Thoracic aorta (tissue), 2 donors: Measurements from ENCODE around the gene RP9. TPM values are rescaled to one million over a fixed set of nuclear protein-coding genes. Genes with fewer than 3 reads are reported as not detected.

Source experiments
- ATAC-seq: fragments of 150-250 bp; one replicate; pipeline ENCODE4 v1.8.0; 2017; ENCODE audit warnings: low read depth; ENCODE audit not compliant: insufficient number of reproducible peaks, low FRiP score
- DNase-seq: peaks from one replicate; pipeline ENCODE4 v3.0.0-alpha.2; 2020; ENCODE audit warnings: low spot score
- H3K27ac ChIP-seq, 2 donors: fragments of 200-600 bp; sonication (generic); 1 replicate in 1 of 2; 2 replicates in 1 of 2; pipeline ENCODE4 v1.5.1; 2016; ENCODE audit warnings: mild to moderate bottlenecking in 2 of 2, moderate library complexity in 2 of 2
- H3K27me3 ChIP-seq: fragments of 200-600 bp; sonication (generic); replicated peaks from 2 replicates; pipeline ENCODE4 v1.6.0; 2016; ENCODE audit warnings: mild to moderate bottlenecking; ENCODE audit not compliant: insufficient read depth
- H3K36me3 ChIP-seq: fragments of 200-600 bp; sonication (generic); one replicate; pipeline ENCODE4 v1.5.1; 2016
- H3K4me1 ChIP-seq, 2 donors: fragments of 200-600 bp; sonication (generic); 1 replicate in 1 of 2; 2 replicates in 1 of 2; pipeline versions ENCODE4 v1.5.1 to v1.6.0; 2016; ENCODE audit warnings: low read depth in 2 of 2, mild to moderate bottlenecking in 1 of 2; ENCODE audit not compliant: control insufficient read depth in 1 of 2
- H3K4me3 ChIP-seq: fragments of 200-600 bp; sonication (generic); 2 replicates; pipeline ENCODE4 v1.5.1; 2016; ENCODE audit warnings: mild to moderate bottlenecking
- H3K9me3 ChIP-seq: fragments of 200-600 bp; sonication (generic); 2 replicates; pipeline ENCODE4 v1.5.1; 2016
- total RNA-seq, 2 donors: library from RNA; depleted of rRNA; stranded (reverse); fragments of >200 nt; gene quantifications; one replicate each; pipeline versions ENCODE4 v1.1.0 to v1.2.3, GENCODE V29; 2016
- TF ChIP-seq, protein P1 (sequence below): fragments of 200-600 bp; sonication (generic); IDR thresholded peaks from one replicate; pipeline ENCODE4 v1.5.1; 2019; ENCODE audit warnings: antibody characterized with exemption

The RP9 gene
- total RNA-seq, 2 donors from 2014 or later = 7.6 to 17.0 TPM

DNA sequence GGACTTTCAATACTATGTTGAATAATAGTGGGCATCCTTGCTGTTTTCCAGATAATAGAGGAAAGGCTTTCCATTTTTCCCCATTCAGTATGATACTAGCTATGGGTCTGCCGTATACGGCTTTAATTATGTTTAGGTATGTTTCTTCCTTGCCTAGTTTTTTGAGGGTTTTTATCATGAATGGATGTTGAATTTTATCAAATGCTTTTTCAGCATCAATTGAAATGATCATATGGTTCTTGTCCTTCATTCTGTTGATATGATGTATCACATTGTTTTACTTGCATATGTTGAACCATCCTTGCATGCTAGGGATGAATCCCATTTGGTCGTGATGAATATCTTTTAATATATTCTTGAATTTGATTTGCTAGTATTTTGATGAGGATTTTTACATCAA is 9.2 kb upstream of the RP9 start:
- DNase-seq (no peak), ATAC-seq (no peak)
- no peaks in the 10 kb centered on the region for H3K36me3 ChIP-seq
- no peak overlapping the region for H3K4me3 ChIP-seq
- no peaks in the 10 kb centered on the region for H3K4me1 ChIP-seq
- H3K9me3 ChIP-seq = peaks cover 3% of the 10 kb centered on the region
- H3K27ac ChIP-seq = no peak overlapping the region
- H3K27me3 ChIP-seq = no peaks in the 10 kb centered on the region
- TF ChIP-seq, protein P1, sequence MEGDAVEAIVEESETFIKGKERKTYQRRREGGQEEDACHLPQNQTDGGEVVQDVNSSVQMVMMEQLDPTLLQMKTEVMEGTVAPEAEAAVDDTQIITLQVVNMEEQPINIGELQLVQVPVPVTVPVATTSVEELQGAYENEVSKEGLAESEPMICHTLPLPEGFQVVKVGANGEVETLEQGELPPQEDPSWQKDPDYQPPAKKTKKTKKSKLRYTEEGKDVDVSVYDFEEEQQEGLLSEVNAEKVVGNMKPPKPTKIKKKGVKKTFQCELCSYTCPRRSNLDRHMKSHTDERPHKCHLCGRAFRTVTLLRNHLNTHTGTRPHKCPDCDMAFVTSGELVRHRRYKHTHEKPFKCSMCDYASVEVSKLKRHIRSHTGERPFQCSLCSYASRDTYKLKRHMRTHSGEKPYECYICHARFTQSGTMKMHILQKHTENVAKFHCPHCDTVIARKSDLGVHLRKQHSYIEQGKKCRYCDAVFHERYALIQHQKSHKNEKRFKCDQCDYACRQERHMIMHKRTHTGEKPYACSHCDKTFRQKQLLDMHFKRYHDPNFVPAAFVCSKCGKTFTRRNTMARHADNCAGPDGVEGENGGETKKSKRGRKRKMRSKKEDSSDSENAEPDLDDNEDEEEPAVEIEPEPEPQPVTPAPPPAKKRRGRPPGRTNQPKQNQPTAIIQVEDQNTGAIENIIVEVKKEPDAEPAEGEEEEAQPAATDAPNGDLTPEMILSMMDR = no peak

DNA sequence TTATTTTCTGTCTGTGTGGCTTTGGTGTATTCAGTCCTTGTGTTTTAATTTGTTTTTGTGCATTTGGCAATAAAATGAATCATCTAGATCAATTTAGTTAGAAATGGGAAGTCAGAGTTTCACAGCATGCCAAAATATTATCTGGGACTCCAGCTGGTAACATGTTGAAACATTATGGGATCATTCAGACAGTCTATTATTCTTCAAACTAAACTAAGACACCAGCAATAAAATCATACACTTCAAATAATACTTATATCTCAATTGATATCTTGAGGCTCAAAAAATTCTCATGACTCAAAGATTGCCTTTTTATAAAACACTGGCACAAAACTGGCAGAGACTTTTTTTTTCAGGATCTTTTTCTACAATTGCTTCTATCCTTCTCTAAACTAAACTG is 5.8 kb upstream of the RP9 start:
- no peaks in the 10 kb centered on the region for H3K27me3 ChIP-seq
- TF ChIP-seq, protein P1 = no peak

DNA sequence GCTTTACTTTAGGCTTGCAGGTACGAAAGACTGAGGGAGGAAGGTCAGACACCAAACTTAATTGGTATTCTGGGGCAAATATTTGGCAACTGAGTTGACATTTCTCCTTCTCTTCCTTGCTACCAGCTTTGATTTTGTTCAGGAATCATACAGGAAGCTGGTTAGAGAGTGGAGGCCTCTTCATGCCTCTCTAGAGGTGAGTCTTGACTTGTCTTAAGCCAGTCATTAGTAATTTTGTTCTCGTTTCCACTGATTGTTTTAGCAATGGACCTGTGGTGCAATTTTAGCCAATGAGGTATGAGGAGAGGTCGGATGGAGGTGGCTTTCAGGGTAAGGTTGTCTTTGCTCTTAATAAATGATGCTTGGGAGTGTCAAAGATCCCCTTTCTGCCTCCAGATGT is 2.4 kb upstream of the RP9 start:
- TF ChIP-seq, protein P1 = no peak
- Histone ChIP-seq H3K4me1 (peaks cover 17 to 21% of the 10 kb centered on the region in 2 donors), H3K4me3 (no peak overlapping the region), H3K36me3 (no peaks in the 10 kb centered on the region), H3K27ac (no peak overlapping the region), H3K27me3 (no peaks in the 10 kb centered on the region), H3K9me3 (no peaks in the 10 kb centered on the region)
- no peak for ATAC-seq
- no peak for DNase-seq

More for the DNA sequence above, 5.8 kb upstream of the RP9 start:
- DNase-seq (no peak), ATAC-seq (no peak)
- Histone ChIP-seq H3K4me1 (no peaks in the 10 kb centered on the region), H3K9me3 (peaks cover 3% of the 10 kb centered on the region), H3K27ac (no peak overlapping the region), H3K4me3 (no peak overlapping the region), H3K36me3 (no peaks in the 10 kb centered on the region)

DNA sequence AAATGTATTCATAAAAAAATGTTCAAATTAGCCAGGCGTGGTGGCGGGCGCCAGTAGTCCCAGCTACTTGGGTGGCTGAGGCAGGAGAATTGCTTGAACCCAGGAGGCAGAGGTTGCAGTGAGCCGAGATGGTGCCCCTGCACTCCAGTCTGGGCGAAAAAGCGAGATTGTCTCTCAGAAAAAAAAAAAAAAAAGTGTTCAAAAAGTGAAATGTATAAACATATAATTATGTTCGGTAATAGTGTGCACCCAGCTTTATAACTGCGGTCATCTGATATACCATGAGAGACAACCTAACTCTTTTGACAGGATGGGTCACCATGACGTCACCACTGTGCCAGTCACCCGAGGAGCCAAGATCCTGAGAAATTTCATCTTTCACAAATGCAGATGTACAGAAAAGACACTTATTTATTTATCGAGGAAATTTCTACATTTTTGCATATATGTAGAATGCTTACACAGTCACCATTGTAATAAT is 594 bp upstream of the RP9 start:
- ATAC-seq = no peak
- H3K27me3 ChIP-seq = no peaks in the 10 kb centered on the region
- peaks cover 17 to 30% of the 10 kb centered on the region in 2 donors for H3K4me1 ChIP-seq
- no peaks in the 10 kb centered on the region for H3K36me3 ChIP-seq
- DNase-seq = no peak
- H3K27ac ChIP-seq = no peak overlapping the region
- no peaks in the 10 kb centered on the region for H3K9me3 ChIP-seq
- H3K4me3 ChIP-seq = peak overlapping the region; percentile 97
- TF ChIP-seq, protein P1 = no peak

DNA sequence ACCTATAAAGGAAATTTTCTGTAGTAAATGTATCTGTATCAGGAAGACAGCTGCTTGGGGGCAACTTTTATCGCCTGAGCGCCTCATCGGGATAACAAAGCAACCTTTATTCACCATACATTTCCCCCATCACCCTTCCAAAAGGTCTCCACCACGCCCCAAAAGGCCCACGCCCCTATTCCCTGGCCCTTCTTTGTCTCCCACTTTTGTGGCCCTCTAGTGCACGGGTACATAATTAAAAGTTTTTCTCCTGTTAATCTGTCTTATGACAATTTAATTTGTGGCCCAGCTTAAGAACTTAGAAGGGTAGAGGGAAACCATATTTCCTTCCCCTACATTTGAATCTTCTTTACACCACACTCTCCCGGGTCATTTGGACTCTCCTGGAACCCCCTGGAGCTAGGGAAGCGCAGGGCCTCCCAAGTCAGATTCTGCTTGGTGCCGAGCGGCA is 625 bp downstream of the RP9 start:
- ATAC-seq = no peak
- DNase-seq = no peak
- H3K27ac ChIP-seq = peak overlapping the region; percentile 60 to 73

More for the DNA sequence above, 625 bp downstream of the RP9 start:
- Histone ChIP-seq H3K27me3 (no peaks in the 10 kb centered on the region), H3K36me3 (peaks cover under 1% of the 10 kb centered on the region), H3K9me3 (no peaks in the 10 kb centered on the region), H3K4me3 (peak overlapping the region; percentile 97), H3K4me1 (peaks cover 17 to 30% of the 10 kb centered on the region in 2 donors)
- TF ChIP-seq, protein P1 = no peak
